K562 (cell line): ENCODE results near the gene ZC3H15.

ENCODE experiments used
- ARHGAP35 ChIP-seq: fragments of 450-650 bp; IDR thresholded peaks from 2 replicates; pipeline ENCODE4 v1.6.1; 2018; ENCODE audit not compliant: partially characterized antibody
- CBX5 ChIP-seq: IDR thresholded peaks from 2 replicates; pipeline ENCODE4 v1.6.1; 2014; ENCODE audit warnings: low read depth, borderline replicate concordance
- CREB5 ChIP-seq: fragments of 250-450 bp; sonication (Bioruptor Pico); IDR thresholded peaks from 2 replicates; pipeline ENCODE4 v1.5.0; 2020; ENCODE audit warnings: mild to moderate bottlenecking
- CTCF ChIP-seq, 3 experiments: IDR thresholded peaks in 2 of 3; conservative IDR thresholded peaks in 1 of 3; 2 replicates each; pipeline ENCODE4 v1.5.1; 2011 to 2012; ENCODE audit warnings: low read length in 3 of 3, mild to moderate bottlenecking in 3 of 3, control low read depth in 2 of 3, improper control_type of control experiment in 1 of 3, inconsistent platforms in 1 of 3, low read depth in 1 of 3, mixed read lengths in 1 of 3, moderate library complexity in 1 of 3; ENCODE audit not compliant: insufficient read depth in 2 of 3
- EP300 ChIP-seq: IDR thresholded peaks from 2 replicates; pipeline ENCODE4 v1.6.1; 2012; ENCODE audit warnings: low read length, improper control_type of control experiment
- FOXK2 ChIP-seq, 2 experiments: fragments of 450-650 bp; IDR thresholded peaks in 1 of 2; conservative IDR thresholded peaks in 1 of 2; 2 replicates each; pipeline ENCODE4 v1.6.1; 2016; ENCODE audit warnings: low read depth in 2 of 2, mild to moderate bottlenecking in 1 of 2
- KAT7 ChIP-seq: sonication (generic); formaldehyde crosslinking; IDR thresholded peaks from 2 replicates; pipeline ENCODE4 v1.8.0; 2022; ENCODE audit warnings: missing genetic modification reagents, mild to moderate bottlenecking, borderline replicate concordance
- NR3C1 ChIP-seq: sonication (generic); formaldehyde crosslinking; IDR thresholded peaks from 2 replicates; pipeline ENCODE4 v1.8.1; 2022; ENCODE audit warnings: missing genetic modification reagents
- POLR2A ChIP-seq: fragments of 450-650 bp; conservative IDR thresholded peaks from 2 replicates; pipeline ENCODE4 v1.6.1; 2016
- SETDB1 ChIP-seq: IDR thresholded peaks from one replicate; pipeline ENCODE4 v1.6.1; 2012; ENCODE audit warnings: low read length, control low read depth, inconsistent platforms
- SIN3A ChIP-seq, 2 experiments: fragments of 150-350 bp in 1 of 2; IDR thresholded peaks; 2 replicates each; pipeline ENCODE4 v1.6.1; 2011 to 2016; ENCODE audit warnings: borderline replicate concordance in 2 of 2, low read depth in 2 of 2, low read length in 2 of 2, mild to moderate bottlenecking in 2 of 2, moderate library complexity in 2 of 2; ENCODE audit not compliant: control insufficient read depth in 1 of 2
- XRCC5 ChIP-seq: fragments of 200-400 bp; formaldehyde crosslinking; IDR thresholded peaks from 2 replicates; pipeline ENCODE4 v1.6.1; 2017; ENCODE audit warnings: low read depth, mild to moderate bottlenecking, low read length
- ZNF407 ChIP-seq: fragments of 450-650 bp; IDR thresholded peaks from 2 replicates; pipeline ENCODE4 v1.6.1; 2016; ENCODE audit warnings: low read depth

- TF ChIP-seq NR3C1 (CRISPR knock-in tag) (no peak), POLR2A (no peak), ZNF407 (no peak), XRCC5 (no peak), CTCF (IDR thresholded peaks at IDR 0.05 in 2 of 3, conservative IDR thresholded peaks at IDR 0.05 in 1 of 3; ENCODE audit: insufficient read depth in 2 of 3, low read depth in 1 of 3, low read length in 3 of 3) (no peak), CBX5 (no peak), ARHGAP35 (no peak), EP300 (no peak), SIN3A (IDR thresholded peaks at IDR 0.05; ENCODE audit: borderline replicate concordance in 2 of 2, control insufficient read depth in 1 of 2, low read depth in 2 of 2, low read length in 2 of 2) (no peak), CREB5 (no peak), KAT7 (no peak), FOXK2 (conservative IDR thresholded peaks at IDR 0.05 in 1 of 2, IDR thresholded peaks at IDR 0.05 in 1 of 2; ENCODE audit: low read depth in 2 of 2) (no peak), SETDB1 (no peak)
Observed at GRCh38 chr2:186516396-186516795, 30.3 kb downstream of the ZC3H15 start.
